Measurements from ENCODE around the gene CELF2. TPM values are rescaled to one million over a fixed set of nuclear protein-coding genes. Genes with fewer than 3 reads are reported as not detected.

Gene CELF2
- total and polyA plus RNA-seq, 2 donors from 2014 or later: 1.7 to 39.2 TPM

- DNase-seq (peak in 4 of 5 donors; percentile 49 to 79 (median 57)), FAIRE-seq (no peak)
- no peak for TF ChIP-seq CTCF (IDR thresholded peaks at IDR 0.05; ENCODE audit: borderline replicate concordance, extremely low read depth, insufficient read depth)
These were observed 147.3 kb downstream of the CELF2 start for GRCh38 chr10:11164803-11165590.

GRCh38 chr10:11165591-11166543 lies 148.2 kb downstream of the CELF2 start:
- Histone ChIP-seq H3K9me3 (ENCODE audit: control insufficient read depth in 2 of 3, insufficient read depth in 1 of 3, low read length in 3 of 3) (peaks cover 0 to 6% (median 0%) of the 10 kb centered on the region in 3 donors), H3K4me3 (ENCODE audit: low read length in 3 of 3) (peak overlapping the region; percentile 49 to 53 (median 51)), H3K4me1 (ENCODE audit: control insufficient read depth in 2 of 3, insufficient read depth in 2 of 3, low read depth in 1 of 3, low read length in 3 of 3) (peaks cover 0 to 7% (median 4%) of the 10 kb centered on the region in 3 donors), H3K27me3 (ENCODE audit: control insufficient read depth, insufficient read depth, low read length) (peaks cover 3% of the 10 kb centered on the region), H3K9ac (ENCODE audit: low read length in 3 of 3) (peak overlapping the region in 1 of 3 donors; percentile 37), H3K27ac (ENCODE audit: low read depth in 2 of 2, low read length in 2 of 2) (peak overlapping the region in 1 of 2 donors; percentile 55), H3K36me3 (ENCODE audit: control insufficient read depth in 2 of 3, insufficient read depth in 3 of 3, low read length in 3 of 3) (no peaks in the 10 kb centered on the region)
- DNase-seq (peak; percentile 55 to 79 (median 72)), FAIRE-seq (no peak)
- peak; percentile 13 for TF ChIP-seq CTCF (IDR thresholded peaks at IDR 0.05; ENCODE audit: borderline replicate concordance, extremely low read depth, insufficient read depth)
- intact Hi-C loops (cut with DNase I): no loop called here

More at GRCh38 chr10:11164803-11165590, 147.3 kb downstream of the CELF2 start:
- Histone ChIP-seq H3K27me3 (ENCODE audit: control insufficient read depth, insufficient read depth, low read length) (peaks cover 3% of the 10 kb centered on the region), H3K9ac (ENCODE audit: low read length in 3 of 3) (peak overlapping the region in 1 of 3 donors; percentile 37), H3K36me3 (ENCODE audit: control insufficient read depth in 2 of 3, insufficient read depth in 3 of 3, low read length in 3 of 3) (no peaks in the 10 kb centered on the region), H3K27ac (ENCODE audit: low read depth in 2 of 2, low read length in 2 of 2) (peak overlapping the region in 1 of 2 donors; percentile 55), H3K4me1 (ENCODE audit: control insufficient read depth in 2 of 3, insufficient read depth in 2 of 3, low read depth in 1 of 3, low read length in 3 of 3) (peaks cover 0 to 7% (median 4%) of the 10 kb centered on the region in 3 donors), H3K9me3 (ENCODE audit: control insufficient read depth in 2 of 3, insufficient read depth in 1 of 3, low read length in 3 of 3) (peaks cover 0 to 6% (median 0%) of the 10 kb centered on the region in 3 donors), H3K4me3 (ENCODE audit: low read length in 3 of 3) (peak overlapping the region; percentile 49 to 53 (median 51))
- intact Hi-C loops (cut with DNase I): no loop called here

GRCh38 chr10:11166550-11166949 lies 148.9 kb downstream of the CELF2 start:
- Histone ChIP-seq H3K9ac (ENCODE audit: low read length in 3 of 3) (no peak overlapping the region), H3K27me3 (ENCODE audit: control insufficient read depth, insufficient read depth, low read length) (peaks cover 3% of the 10 kb centered on the region), H3K9me3 (ENCODE audit: control insufficient read depth in 2 of 3, insufficient read depth in 1 of 3, low read length in 3 of 3) (peaks cover 0 to 6% (median 0%) of the 10 kb centered on the region in 3 donors), H3K4me1 (ENCODE audit: control insufficient read depth in 2 of 3, insufficient read depth in 2 of 3, low read depth in 1 of 3, low read length in 3 of 3) (peaks cover 0 to 7% (median 4%) of the 10 kb centered on the region in 3 donors), H3K27ac (ENCODE audit: low read depth in 2 of 2, low read length in 2 of 2) (no peak overlapping the region), H3K4me3 (ENCODE audit: low read length in 3 of 3) (peak overlapping the region in 2 of 3 donors; percentile 29 to 51), H3K36me3 (ENCODE audit: control insufficient read depth in 2 of 3, insufficient read depth in 3 of 3, low read length in 3 of 3) (no peaks in the 10 kb centered on the region)
- no peak for TF ChIP-seq CTCF (IDR thresholded peaks at IDR 0.05; ENCODE audit: borderline replicate concordance, extremely low read depth, insufficient read depth)
- intact Hi-C loops (cut with DNase I): no loop called here
- DNase-seq: no peak
- FAIRE-seq: no peak

All from kidney (tissue), 14 donors.